ENCODE measurements around the gene CCR7.
"Not testable (repeated sequence)": the region's sequence is repeated elsewhere in the genome, so short reads cannot be mapped to it uniquely, and the experiment has no call there.

CCR7 gene

GRCh38 chr17:40580140-40580539, 14.9 kb upstream of the CCR7 start:
- peaks cover 19% of the 10 kb centered on the region for H3K36me3 Mint-ChIP-seq (ENCODE audit: low read depth)
- DNase-seq, result no peak
- ATAC-seq, result no peak
- no peak overlapping the region for H3K4me3 Mint-ChIP-seq
- no peaks in the 10 kb centered on the region for H3K27me3 Mint-ChIP-seq
- H3K27ac Mint-ChIP-seq, result peak overlapping the region; percentile 49
- H3K4me1 Mint-ChIP-seq, result peaks cover 88% of the 10 kb centered on the region
- peaks cover 19% of the 10 kb centered on the region for H3K9me3 Mint-ChIP-seq

GRCh38 chr17:40579471-40579870, 14.2 kb upstream of the CCR7 start:
- no peaks in the 10 kb centered on the region for H3K27me3 Mint-ChIP-seq
- H3K4me1 Mint-ChIP-seq, result peaks cover 81% of the 10 kb centered on the region
- peaks cover 19% of the 10 kb centered on the region for H3K9me3 Mint-ChIP-seq
- no peak overlapping the region for H3K27ac Mint-ChIP-seq
- no peak for DNase-seq
- no peak for ATAC-seq
- no peak overlapping the region for H3K4me3 Mint-ChIP-seq
- H3K36me3 Mint-ChIP-seq (ENCODE audit: low read depth), result peaks cover 17% of the 10 kb centered on the region

GRCh38 chr17:40577611-40578065, 12.4 kb upstream of the CCR7 start:
- H3K4me3 Mint-ChIP-seq, result peak overlapping the region; percentile 63
- peak; percentile 92 for ATAC-seq
- H3K36me3 Mint-ChIP-seq (ENCODE audit: low read depth), result peaks cover 22% of the 10 kb centered on the region
- H3K4me1 Mint-ChIP-seq, result peaks cover 69% of the 10 kb centered on the region
- H3K27me3 Mint-ChIP-seq, result no peaks in the 10 kb centered on the region
- peaks cover 27% of the 10 kb centered on the region for H3K9me3 Mint-ChIP-seq
- DNase-seq, result peak; percentile 30
- H3K27ac Mint-ChIP-seq, result peak overlapping the region; percentile 76

- Mint-ChIP-seq H3K4me1 (peaks cover 67% of the 10 kb centered on the region), H3K27me3 (no peaks in the 10 kb centered on the region), H3K9me3 (peaks cover 40% of the 10 kb centered on the region), H3K27ac (peak overlapping the region; percentile 13), H3K4me3 (no peak overlapping the region), H3K36me3 (ENCODE audit: low read depth) (peaks cover 36% of the 10 kb centered on the region)
- DNase-seq (no peak), ATAC-seq (no peak)
Measured at GRCh38 chr17:40576113-40576740, 11.0 kb upstream of the CCR7 start.

- peaks cover 62% of the 10 kb centered on the region for H3K4me1 Mint-ChIP-seq
- peaks cover 45% of the 10 kb centered on the region for H3K9me3 Mint-ChIP-seq
- no peak for DNase-seq
- no peak for ATAC-seq
- H3K27ac Mint-ChIP-seq, result no peak overlapping the region
- no peaks in the 10 kb centered on the region for H3K27me3 Mint-ChIP-seq
- H3K36me3 Mint-ChIP-seq (ENCODE audit: low read depth), result peaks cover 43% of the 10 kb centered on the region
- H3K4me3 Mint-ChIP-seq, result no peak overlapping the region
Measured at GRCh38 chr17:40574292-40574691, 9.0 kb upstream of the CCR7 start.

- H3K36me3 Mint-ChIP-seq (ENCODE audit: low read depth), result peaks cover 43% of the 10 kb centered on the region
- peaks cover 49% of the 10 kb centered on the region for H3K9me3 Mint-ChIP-seq
- ATAC-seq, H3K27me3 Mint-ChIP-seq, H3K4me3 Mint-ChIP-seq, DNase-seq: not testable (repeated sequence)
- H3K4me1 Mint-ChIP-seq, result peaks cover 59% of the 10 kb centered on the region
- peak overlapping the region; percentile 25 for H3K27ac Mint-ChIP-seq
Measured at GRCh38 chr17:40572245-40572993, 7.1 kb upstream of the CCR7 start.

- H3K9me3 Mint-ChIP-seq, result peaks cover 28% of the 10 kb centered on the region
- H3K4me3 Mint-ChIP-seq, result no peak overlapping the region
- ATAC-seq (no peak), DNase-seq (no peak)
- peaks cover 47% of the 10 kb centered on the region for H3K36me3 Mint-ChIP-seq (ENCODE audit: low read depth)
- H3K27ac Mint-ChIP-seq, result no peak overlapping the region
- no peaks in the 10 kb centered on the region for H3K27me3 Mint-ChIP-seq
- peaks cover 73% of the 10 kb centered on the region for H3K4me1 Mint-ChIP-seq
Measured at GRCh38 chr17:40568074-40568836, 3.0 kb upstream of the CCR7 start.

- DNase-seq (no peak), ATAC-seq (no peak)
- H3K36me3 Mint-ChIP-seq (ENCODE audit: low read depth), result peaks cover 47% of the 10 kb centered on the region
- H3K27ac Mint-ChIP-seq, result no peak overlapping the region
- no peaks in the 10 kb centered on the region for H3K27me3 Mint-ChIP-seq
- H3K9me3 Mint-ChIP-seq, result peaks cover 20% of the 10 kb centered on the region
- peaks cover 78% of the 10 kb centered on the region for H3K4me1 Mint-ChIP-seq
- H3K4me3 Mint-ChIP-seq, result no peak overlapping the region
Measured at GRCh38 chr17:40567377-40567776, 2.1 kb upstream of the CCR7 start.

GRCh38 chr17:40565769-40566409, 617 bp upstream of the CCR7 start:
- ATAC-seq, result no peak
- H3K9me3 Mint-ChIP-seq, result peaks cover 6% of the 10 kb centered on the region
- DNase-seq, result peak; percentile 11
- no peaks in the 10 kb centered on the region for H3K27me3 Mint-ChIP-seq
- peak overlapping the region; percentile 98 for H3K4me3 Mint-ChIP-seq
- peak overlapping the region; percentile 98 for H3K27ac Mint-ChIP-seq
- H3K36me3 Mint-ChIP-seq (ENCODE audit: low read depth), result peaks cover 46% of the 10 kb centered on the region
- H3K4me1 Mint-ChIP-seq, result peaks cover 78% of the 10 kb centered on the region

GRCh38 chr17:40564195-40564882, 933 bp downstream of the CCR7 start:
- Mint-ChIP-seq H3K9me3 (peaks cover 4% of the 10 kb centered on the region), H3K27ac (peak overlapping the region; percentile 98), H3K4me1 (peaks cover 84% of the 10 kb centered on the region), H3K36me3 (ENCODE audit: low read depth) (peaks cover 59% of the 10 kb centered on the region), H3K27me3 (no peaks in the 10 kb centered on the region), H3K4me3 (peak overlapping the region; percentile 98)
- ATAC-seq (no peak), DNase-seq (peak; percentile 64)

GRCh38 chr17:40563220-40564052, 1.8 kb downstream of the CCR7 start:
- peak; percentile 69 for DNase-seq
- H3K9me3 Mint-ChIP-seq, result peaks cover 4% of the 10 kb centered on the region
- peak overlapping the region; percentile 98 for H3K27ac Mint-ChIP-seq
- peaks cover 68% of the 10 kb centered on the region for H3K36me3 Mint-ChIP-seq (ENCODE audit: low read depth)
- no peaks in the 10 kb centered on the region for H3K27me3 Mint-ChIP-seq
- peak; percentile 29 for ATAC-seq
- H3K4me3 Mint-ChIP-seq, result peak overlapping the region; percentile 98
- H3K4me1 Mint-ChIP-seq, result peaks cover 87% of the 10 kb centered on the region

GRCh38 chr17:40562838-40563219, 2.4 kb downstream of the CCR7 start:
- peak overlapping the region; percentile 98 for H3K4me3 Mint-ChIP-seq
- H3K36me3 Mint-ChIP-seq (ENCODE audit: low read depth), result peaks cover 74% of the 10 kb centered on the region
- DNase-seq (no peak), ATAC-seq (no peak)
- peaks cover 4% of the 10 kb centered on the region for H3K9me3 Mint-ChIP-seq
- H3K4me1 Mint-ChIP-seq, result peaks cover 87% of the 10 kb centered on the region
- no peaks in the 10 kb centered on the region for H3K27me3 Mint-ChIP-seq
- peak overlapping the region; percentile 98 for H3K27ac Mint-ChIP-seq

- Mint-ChIP-seq H3K36me3 (ENCODE audit: low read depth) (peaks cover 82% of the 10 kb centered on the region), H3K4me1 (peaks cover 86% of the 10 kb centered on the region), H3K27ac (peak overlapping the region; percentile 98), H3K27me3 (no peaks in the 10 kb centered on the region), H3K4me3 (peak overlapping the region; percentile 98), H3K9me3 (no peaks in the 10 kb centered on the region)
- peak; percentile 72 for DNase-seq
- ATAC-seq, result peak; percentile 56
Measured at GRCh38 chr17:40561871-40562611, 3.2 kb downstream of the CCR7 start.
